ENCODE measurements around the gene PTPRD. TPM values are rescaled to one million over a fixed set of nuclear protein-coding genes. Genes with fewer than 3 reads are reported as not detected.

PTPRD gene
- total RNA-seq, 1 experiment from 2014 or later: 32.5 TPM

- Mint-ChIP-seq H3K27ac (no peak overlapping the region), H3K27me3 (ENCODE audit: low read depth) (no peaks in the 10 kb centered on the region), H3K36me3 (ENCODE audit: insufficient read depth in 1 of 3, low read depth in 3 of 3) (peaks cover 0 to 11% (median 2%) of the 10 kb centered on the region in 3 experiments; a peak in 3 of 7 replicates), H3K9me3 (peaks cover 0 to 4% of the 10 kb centered on the region in 2 experiments; a peak in 1 of 5 replicates), H3K4me1 (peaks cover 10 to 12% of the 10 kb centered on the region in 2 experiments), H3K4me3 (no peak overlapping the region)
- Histone ChIP-seq H3K79me1 (ENCODE audit: insufficient read depth, low read depth, low read length, poor library complexity, severe bottlenecking) (no peaks in the 10 kb centered on the region), H3K18ac (ENCODE audit: insufficient read length, low read depth, low read length) (no peak overlapping the region), H2BK20ac (ENCODE audit: low read depth, low read length, poor library complexity, severe bottlenecking) (no peak overlapping the region), H2AFZ (ENCODE audit: low read length) (no peak overlapping the region), H2AK5ac (ENCODE audit: insufficient read length, low read length) (no peak overlapping the region), H3T11ph (ENCODE audit: low read length) (no peak overlapping the region), H3K4me2 (ENCODE audit: insufficient read depth, insufficient read length, low read length) (no peak overlapping the region), H3K4ac (ENCODE audit: low read depth, low read length) (no peak overlapping the region), H3K9me3 (ENCODE audit: control insufficient read depth, low read depth, low read length) (no peaks in the 10 kb centered on the region), H4K5ac (ENCODE audit: insufficient read length, low read depth, low read length) (no peak overlapping the region), H3K79me2 (ENCODE audit: insufficient read depth, low read length) (no peaks in the 10 kb centered on the region), H2BK15ac (ENCODE audit: low read depth, low read length) (no peak overlapping the region), H3K27ac (ENCODE audit: insufficient read length, low read depth, low read length) (no peak overlapping the region), H3K23ac (ENCODE audit: insufficient read length, low read depth, low read length) (no peak overlapping the region), H2BK120ac (ENCODE audit: low read depth, low read length, poor library complexity, severe bottlenecking) (no peak overlapping the region), H3K14ac (ENCODE audit: insufficient read depth, low read length) (no peak overlapping the region), H3K27me3 (ENCODE audit: insufficient read depth, low read length) (no peaks in the 10 kb centered on the region), H3K9ac (ENCODE audit: extremely low read depth, insufficient read length, low read length) (no peak overlapping the region), H3K56ac (ENCODE audit: insufficient read length, low read depth, low read length) (no peak overlapping the region), H3K23me2 (ENCODE audit: insufficient read length, low read depth, low read length, poor library complexity, severe bottlenecking) (no peaks in the 10 kb centered on the region), H4K8ac (replicated peaks; ENCODE audit: insufficient read length, low read depth, low read length) (no peak overlapping the region), H4K20me1 (ENCODE audit: control insufficient read depth, insufficient read depth, insufficient read length) (no peaks in the 10 kb centered on the region), H2BK12ac (ENCODE audit: insufficient read length, low read depth, low read length) (no peak overlapping the region), H3K4me1 (ENCODE audit: insufficient read depth, low read length) (peaks cover 4% of the 10 kb centered on the region; the same call in 1 of the 2 replicates), H2BK5ac (ENCODE audit: insufficient read length, low read length) (no peak overlapping the region), H4K91ac (ENCODE audit: insufficient read length, low read depth, low read length) (no peak overlapping the region)
- DNase-seq: no peak
- no CpG with 5 or more reads among the region's 2 CpGs for WGBS (ENCODE audit: extremely low coverage, insufficient read length, low lambda C conversion rate)
- no peak for TF ChIP-seq CTCF (conservative IDR thresholded peaks at IDR 0.05)
Observed at GRCh38 chr9:8845376-8845775, 1767.4 kb downstream of the PTPRD start.

Data from H9 (cell line).